AG04449 (cell line): ENCODE results near the gene MXD1.

Experiments used
- CTCF ChIA-PET: fragments of 350-600 bp; formaldehyde crosslinking; extraction: SDS; loops from one replicate; lab custom pipeline; 2021; ENCODE audit warnings: antibody characterized with exemption; lab: Yijun Ruan, JAX
- POLR2A ChIA-PET: fragments of 400-600, 350-600 bp; formaldehyde crosslinking; extraction: SDS; loops from one replicate; lab custom pipeline; 2020; ENCODE audit warnings: antibody characterized with exemption, inconsistent platforms; lab: Yijun Ruan, JAX
- DNase-seq: peaks from one replicate; pipeline ENCODE4 v3.0.0-alpha.2; 2010; ENCODE audit warnings: low read depth, low spot score
- H3K4me3 ChIP-seq: 2 replicates; pipeline ENCODE4 v1.5.1; 2011; ENCODE audit warnings: low read depth, mild to moderate bottlenecking, control low read depth, low read length
- CTCF ChIP-seq: IDR thresholded peaks from one replicate; pipeline ENCODE4 v1.5.1; 2011; ENCODE audit warnings: mild to moderate bottlenecking, moderate library complexity, low read length, control low read depth, inconsistent platforms; ENCODE audit not compliant: insufficient read depth; ENCODE audit errors: missing control alignments

The MXD1 gene

GRCh38 chr2:69945441-69945840 lies 30.5 kb downstream of the MXD1 start:
- TF ChIP-seq CTCF = no peak
- H3K4me3 ChIP-seq = no peak overlapping the region
- ChIA-PET POLR2A (interaction anchor here (1.4 kb wide), 1 partner anchor 11 kb away, joined by 6 read pairs; no protein-coding TSS in a partner anchor), CTCF (interaction anchor here (1.4 kb wide), 1 partner anchor 32 kb away, joined by 3 read pairs; no protein-coding TSS in a partner anchor)
- DNase-seq = no peak

- ChIA-PET POLR2A (interaction anchor here (1.4 kb wide), 1 partner anchor 12 kb away, joined by 6 read pairs; no protein-coding TSS in a partner anchor), CTCF (interaction anchor here (1.2 to 1.4 kb wide), 2 partner anchors 9 to 10 kb away, joined by 3 to 5 read pairs; no protein-coding TSS in a partner anchor)
- no peak for DNase-seq
- no peak overlapping the region for H3K4me3 ChIP-seq
- no peak for TF ChIP-seq CTCF
These were observed 31.0 kb downstream of the MXD1 start for GRCh38 chr2:69945941-69946340.

- no peak for TF ChIP-seq CTCF
- CTCF ChIA-PET = interaction anchor here (1.2 to 1.4 kb wide), 2 partner anchors 9 to 10 kb away, joined by 3 to 5 read pairs; no protein-coding TSS in a partner anchor
- no peak for DNase-seq
- POLR2A ChIA-PET = interaction anchor here (0.7 to 1.4 kb wide), 3 partner anchors 12 to 51 kb away, joined by 3 to 6 read pairs (median 3); no protein-coding TSS in a partner anchor
- no peak overlapping the region for H3K4me3 ChIP-seq
These were observed 31.7 kb downstream of the MXD1 start for GRCh38 chr2:69946351-69947324.

GRCh38 chr2:69947325-69947931 lies 32.5 kb downstream of the MXD1 start:
- no peak for TF ChIP-seq CTCF
- CTCF ChIA-PET = no interaction called here
- POLR2A ChIA-PET = no interaction called here
- no peak for DNase-seq
- no peak overlapping the region for H3K4me3 ChIP-seq

GRCh38 chr2:69948032-69948962 lies 33.4 kb downstream of the MXD1 start:
- POLR2A ChIA-PET = no interaction called here
- CTCF ChIA-PET = interaction anchor here (0.6 kb wide), 1 partner anchor 130 kb away, joined by 3 read pairs; no protein-coding TSS in a partner anchor
- TF ChIP-seq CTCF = no peak
- no peak for DNase-seq
- H3K4me3 ChIP-seq = no peak overlapping the region
